Ectodermal cell (in vitro differentiated cells): ENCODE results near the gene RPLP1.

Experiments used
- H3K27ac ChIP-seq: 2 replicates; pipeline ENCODE4 v1.7.0; 2013; ENCODE audit warnings: mild to moderate bottlenecking, low read depth, low read length; ENCODE audit not compliant: insufficient read depth, poor library complexity, severe bottlenecking
- H3K27me3 ChIP-seq: 2 replicates; pipeline ENCODE4 v1.7.0; 2013; ENCODE audit warnings: mild to moderate bottlenecking, low read length; ENCODE audit not compliant: insufficient read depth, control insufficient read depth, poor library complexity, severe bottlenecking
- H3K36me3 ChIP-seq: one replicate; pipeline ENCODE4 v1.7.0; 2013; ENCODE audit warnings: low read length; ENCODE audit not compliant: control insufficient read depth, insufficient read depth
- H3K4me1 ChIP-seq: one replicate; pipeline ENCODE4 v1.7.0; 2013; ENCODE audit warnings: low read length; ENCODE audit not compliant: control insufficient read depth, insufficient read depth
- H3K4me3 ChIP-seq: 2 replicates; pipeline ENCODE4 v1.7.0; 2013; ENCODE audit warnings: low read depth, low read length, control low read depth; ENCODE audit not compliant: insufficient read depth
- H3K9me3 ChIP-seq: 2 replicates; pipeline ENCODE4 v1.7.0; 2013; ENCODE audit warnings: mild to moderate bottlenecking, low read length, moderate library complexity; ENCODE audit not compliant: control insufficient read depth
- WGBS, 2 experiments: methylation state at CpG; one replicate each; pipeline ENCODE4 v1.1.7; 2013; ENCODE audit warnings: missing lambda C conversion rate in 2 of 2; 5-methylcytosine and 5-hydroxymethylcytosine counted together

Gene RPLP1

GRCh38 chr15:69504352-69505040 lies 51.9 kb downstream of the RPLP1 start:
- peaks cover 7% of the 10 kb centered on the region for H3K4me1 ChIP-seq
- no peak overlapping the region for H3K4me3 ChIP-seq
- H3K36me3 ChIP-seq, result no peaks in the 10 kb centered on the region
- no peaks in the 10 kb centered on the region for H3K9me3 ChIP-seq
- 90% methylated on average over 3 of the region's 3 CpGs for WGBS, 2 experiments
- no peaks in the 10 kb centered on the region for H3K27me3 ChIP-seq
- H3K27ac ChIP-seq, result no peak overlapping the region
